OCI-LY1 (cell line): ENCODE data around the gene FGF4.

ENCODE experiments used
- H2AFZ ChIP-seq: fragments of 200-600 bp; sonication (generic), shearing (Covaris generic); 2 replicates; pipeline ENCODE4 v1.6.0; 2014; ENCODE audit warnings: antibody characterized with exemption, mild to moderate bottlenecking, low read length
- H3F3A ChIP-seq: fragments of 200-600 bp; sonication (generic), shearing (Covaris generic); 2 replicates; pipeline ENCODE4 v1.6.0; 2014; ENCODE audit warnings: mild to moderate bottlenecking, antibody characterized with exemption, low read length, moderate library complexity; ENCODE audit not compliant: insufficient read depth
- H3K27ac ChIP-seq: fragments of 200-600 bp; sonication (generic); 2 replicates; pipeline ENCODE4 v1.5.1; 2014; ENCODE audit warnings: low read length, mixed run types, mild to moderate bottlenecking, low read depth; ENCODE audit not compliant: poor library complexity, severe bottlenecking
- H3K27me3 ChIP-seq: fragments of 200-600 bp; sonication (generic); 2 replicates; pipeline ENCODE4 v1.6.0; 2014; ENCODE audit warnings: antibody characterized with exemption, mild to moderate bottlenecking, low read length, moderate library complexity; ENCODE audit not compliant: insufficient read depth
- H3K36me3 ChIP-seq: fragments of 200-600 bp; sonication (generic); 2 replicates; pipeline ENCODE4 v1.6.1; 2014; ENCODE audit warnings: mild to moderate bottlenecking, antibody characterized with exemption, low read length, moderate library complexity, mixed read lengths; ENCODE audit not compliant: insufficient read depth
- H3K4me1 ChIP-seq: fragments of 200-600 bp; sonication (generic); 2 replicates; pipeline ENCODE4 v1.5.1; 2014; ENCODE audit warnings: mild to moderate bottlenecking, low read length, moderate library complexity; ENCODE audit not compliant: insufficient read depth, severe bottlenecking
- H3K4me2 ChIP-seq: fragments of 200-600 bp; sonication (generic), shearing (Covaris generic); 2 replicates; pipeline ENCODE4 v1.6.1; 2014; ENCODE audit warnings: low read length
- H3K4me3 ChIP-seq: fragments of 200-600 bp; sonication (generic); 2 replicates; pipeline ENCODE4 v1.5.1; 2014; ENCODE audit warnings: low read length, low read depth, mild to moderate bottlenecking, mixed read lengths; ENCODE audit not compliant: poor library complexity, severe bottlenecking
- H3K79me2 ChIP-seq: fragments of 200-600 bp; shearing (Covaris generic); 2 replicates; pipeline ENCODE4 v1.6.1; 2016; ENCODE audit warnings: mixed run types, low read length, mixed read lengths; ENCODE audit not compliant: insufficient read depth
- H3K9ac ChIP-seq: fragments of 200-600 bp; sonication (generic), shearing (Covaris generic); 2 replicates; pipeline ENCODE4 v1.6.1; 2014; ENCODE audit warnings: mild to moderate bottlenecking, low read length, mixed read lengths
- H3K9me2 ChIP-seq: fragments of 200-600 bp; sonication (generic), shearing (Covaris generic); 2 replicates; pipeline ENCODE4 v1.6.1; 2014; ENCODE audit warnings: low read depth, mild to moderate bottlenecking, low read length, mixed read lengths
- H3K9me3 ChIP-seq: fragments of 200-600 bp; shearing (Covaris generic); 2 replicates; pipeline ENCODE4 v1.6.1; 2014; ENCODE audit warnings: low read length, mixed read lengths
- H4K20me1 ChIP-seq: fragments of 200-600 bp; sonication (generic), shearing (Covaris generic); 2 replicates; pipeline ENCODE4 v1.6.0; 2016; ENCODE audit warnings: mild to moderate bottlenecking, low read length; ENCODE audit not compliant: insufficient read depth
- EZH2 ChIP-seq: fragments of 200-600 bp; sonication (generic), shearing (Covaris generic); IDR thresholded peaks from 2 replicates; pipeline ENCODE4 v1.8.0; 2017; ENCODE audit warnings: borderline replicate concordance, mixed run types, mild to moderate bottlenecking, antibody characterized with exemption, low read length, moderate library complexity, mixed read lengths
- TF ChIP-seq, protein P1 (sequence below): fragments of 200-600 bp; sonication (generic), shearing (Covaris generic); IDR thresholded peaks from 2 replicates; pipeline ENCODE4 v1.5.1; 2017; ENCODE audit warnings: mild to moderate bottlenecking, antibody characterized with exemption, low read length, moderate library complexity, mixed read lengths

The FGF4 gene

GRCh38 chr11:69791276-69792180 is 16.4 kb upstream of the FGF4 start:
- Histone ChIP-seq H3K9ac (no peak overlapping the region), H3K4me1 (no peaks in the 10 kb centered on the region), H3F3A (no peaks in the 10 kb centered on the region), H3K27ac (no peak overlapping the region), H3K4me3 (no peak overlapping the region), H3K9me3 (no peaks in the 10 kb centered on the region), H3K36me3 (no peaks in the 10 kb centered on the region), H3K9me2 (no peaks in the 10 kb centered on the region), H3K79me2 (no peaks in the 10 kb centered on the region), H3K27me3 (peaks cover 21% of the 10 kb centered on the region; the same call in 1 of the 2 replicates), H2AFZ (no peak overlapping the region), H3K4me2 (no peak overlapping the region), H4K20me1 (no peaks in the 10 kb centered on the region)
- TF ChIP-seq, protein P1, sequence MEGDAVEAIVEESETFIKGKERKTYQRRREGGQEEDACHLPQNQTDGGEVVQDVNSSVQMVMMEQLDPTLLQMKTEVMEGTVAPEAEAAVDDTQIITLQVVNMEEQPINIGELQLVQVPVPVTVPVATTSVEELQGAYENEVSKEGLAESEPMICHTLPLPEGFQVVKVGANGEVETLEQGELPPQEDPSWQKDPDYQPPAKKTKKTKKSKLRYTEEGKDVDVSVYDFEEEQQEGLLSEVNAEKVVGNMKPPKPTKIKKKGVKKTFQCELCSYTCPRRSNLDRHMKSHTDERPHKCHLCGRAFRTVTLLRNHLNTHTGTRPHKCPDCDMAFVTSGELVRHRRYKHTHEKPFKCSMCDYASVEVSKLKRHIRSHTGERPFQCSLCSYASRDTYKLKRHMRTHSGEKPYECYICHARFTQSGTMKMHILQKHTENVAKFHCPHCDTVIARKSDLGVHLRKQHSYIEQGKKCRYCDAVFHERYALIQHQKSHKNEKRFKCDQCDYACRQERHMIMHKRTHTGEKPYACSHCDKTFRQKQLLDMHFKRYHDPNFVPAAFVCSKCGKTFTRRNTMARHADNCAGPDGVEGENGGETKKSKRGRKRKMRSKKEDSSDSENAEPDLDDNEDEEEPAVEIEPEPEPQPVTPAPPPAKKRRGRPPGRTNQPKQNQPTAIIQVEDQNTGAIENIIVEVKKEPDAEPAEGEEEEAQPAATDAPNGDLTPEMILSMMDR, result no peak
- no peak for TF ChIP-seq EZH2

- Histone ChIP-seq H3K79me2 (no peaks in the 10 kb centered on the region), H3K9me2 (no peaks in the 10 kb centered on the region), H3K27ac (no peak overlapping the region), H4K20me1 (no peaks in the 10 kb centered on the region), H3K9ac (no peak overlapping the region), H3K9me3 (no peaks in the 10 kb centered on the region), H2AFZ (no peak overlapping the region), H3K36me3 (no peaks in the 10 kb centered on the region), H3K27me3 (peaks cover 21% of the 10 kb centered on the region; the same call in 1 of the 2 replicates), H3K4me3 (no peak overlapping the region), H3F3A (no peaks in the 10 kb centered on the region), H3K4me1 (no peaks in the 10 kb centered on the region), H3K4me2 (no peak overlapping the region)
- no peak for TF ChIP-seq EZH2
- TF ChIP-seq, protein P1, result no peak
Observed at GRCh38 chr11:69788956-69789355, 13.8 kb upstream of the FGF4 start.

- Histone ChIP-seq H3K36me3 (no peaks in the 10 kb centered on the region), H3K4me2 (no peak overlapping the region), H3F3A (no peaks in the 10 kb centered on the region), H3K4me1 (no peaks in the 10 kb centered on the region), H2AFZ (no peak overlapping the region), H3K9me2 (no peaks in the 10 kb centered on the region), H3K27me3 (peaks cover 21% of the 10 kb centered on the region; the same call in 1 of the 2 replicates), H3K9ac (no peak overlapping the region), H3K27ac (no peak overlapping the region), H4K20me1 (no peaks in the 10 kb centered on the region), H3K79me2 (no peaks in the 10 kb centered on the region), H3K4me3 (no peak overlapping the region), H3K9me3 (no peaks in the 10 kb centered on the region)
- no peak for TF ChIP-seq EZH2
- TF ChIP-seq, protein P1, result no peak
Observed at GRCh38 chr11:69787906-69788305, 12.8 kb upstream of the FGF4 start.
